HL-60/S4 treated with retinoic acid at 250 ng/mL for 4 days and 3 days (cell line): Measurements from ENCODE around the gene NEXMIF.
"Not testable (repeated sequence)": the region's sequence is repeated elsewhere in the genome, so short reads cannot be mapped to it uniquely, and the experiment has no call there.

ENCODE experiments used
- in situ Hi-C: fragments of 300-500 bp; cut with MboI; formaldehyde crosslinking; loops from 2 replicates; pipeline ENCODE4 v1.7.0; 2022; ENCODE audit warnings: low sequenced_read_pairs

Gene NEXMIF

DNA sequence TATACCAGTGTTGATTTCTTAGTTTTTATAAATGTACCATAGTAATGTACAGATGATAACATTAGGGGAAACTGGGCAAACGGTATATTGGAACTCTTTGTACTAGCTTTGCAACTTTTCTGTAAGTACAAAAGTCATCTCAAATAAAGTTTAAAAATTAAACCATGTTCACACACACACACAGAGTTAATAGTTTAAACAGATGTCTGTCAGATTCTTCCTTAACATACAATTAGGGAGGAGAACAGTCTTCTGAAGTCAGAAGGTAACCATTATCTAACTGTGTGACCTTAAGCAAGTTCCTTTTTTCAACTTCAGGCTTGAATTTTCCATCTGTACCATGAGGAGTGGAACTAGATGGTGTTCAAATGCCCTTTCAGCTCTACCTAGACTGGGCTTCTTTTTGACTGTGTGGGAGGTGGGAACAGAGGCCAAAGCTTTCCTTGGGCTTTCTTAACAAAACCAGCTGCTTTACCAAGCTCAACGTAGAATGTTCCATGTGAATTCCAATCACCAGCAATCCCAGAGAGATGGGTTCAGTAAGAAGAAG, 127.8 kb downstream of the NEXMIF start:
- in situ Hi-C loops: no loop called here

DNA sequence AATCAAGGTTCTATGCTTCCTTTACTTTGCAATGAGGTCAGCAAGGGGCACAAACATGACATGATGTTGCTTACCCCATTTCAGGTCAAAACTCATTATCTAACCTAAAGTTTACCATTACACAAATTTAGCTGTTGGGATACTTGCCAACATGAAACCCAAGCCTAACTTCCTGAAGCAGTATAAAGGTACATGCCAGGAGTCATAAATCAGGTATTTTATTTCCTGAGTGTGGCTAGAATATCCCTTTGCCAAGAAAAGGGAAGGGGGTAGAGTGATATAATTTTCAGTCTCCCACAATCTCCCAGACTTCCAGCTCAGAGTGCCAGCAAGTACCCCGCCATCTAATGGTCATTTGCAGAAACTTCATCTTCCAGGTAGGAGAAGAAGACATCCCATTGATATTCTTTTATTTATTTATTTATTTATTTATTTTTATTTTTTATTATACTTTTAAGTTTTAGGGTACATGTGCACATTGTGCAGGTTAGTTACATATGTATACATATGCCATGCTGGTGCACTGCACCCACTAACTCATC, 136.6 kb downstream of the NEXMIF start:
- in situ Hi-C loops: no loop called here

- in situ Hi-C loops: no loop called here
Observed at GRCh38 chrX:74784629-74785028, 140.6 kb downstream of the NEXMIF start.

- in situ Hi-C loops: no loop called here
Observed at GRCh38 chrX:74781507-74782034, 143.7 kb downstream of the NEXMIF start.

DNA sequence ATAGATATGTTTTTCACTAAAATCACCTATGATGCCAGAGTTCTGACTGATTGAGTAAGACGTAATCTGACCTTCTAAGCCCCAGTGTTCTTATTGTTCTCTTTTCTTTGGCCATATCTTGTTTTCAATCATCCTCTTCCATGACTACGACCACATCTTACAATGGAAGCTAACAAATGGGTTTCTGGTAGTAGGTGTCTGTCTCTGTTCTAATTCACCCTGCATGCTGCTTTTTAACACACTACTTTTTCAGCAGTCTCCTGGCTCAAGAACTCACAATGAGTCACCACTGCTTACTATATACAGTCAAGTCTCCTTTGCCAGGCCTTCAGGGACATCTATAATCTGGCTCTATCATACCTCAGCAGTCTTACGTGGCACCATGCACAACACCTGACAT, 146.1 kb downstream of the NEXMIF start:
- in situ Hi-C loops: no loop called here

DNA sequence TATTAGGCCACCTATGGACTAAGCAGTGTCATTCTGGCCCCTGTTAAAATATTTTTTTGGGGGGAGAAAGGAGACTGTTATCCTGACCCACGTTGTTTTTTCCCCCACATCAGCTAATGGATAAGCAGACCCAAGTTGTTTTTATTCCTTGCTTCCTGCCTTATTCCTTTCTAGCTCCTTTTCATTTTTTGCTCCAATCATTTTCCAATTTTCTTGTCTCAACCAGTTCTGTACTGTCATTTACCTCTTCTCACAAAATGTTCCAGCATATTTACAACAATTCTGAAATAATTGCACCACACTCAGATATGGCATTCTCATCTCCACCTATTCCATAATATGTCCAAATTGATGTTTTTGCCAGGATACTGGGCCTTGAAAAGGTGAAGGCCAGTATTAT, 150.3 kb downstream of the NEXMIF start:
- in situ Hi-C loops: no loop called here

- in situ Hi-C loops: no loop called here
Observed at GRCh38 chrX:74736450-74736849, 188.8 kb downstream of the NEXMIF start.

DNA sequence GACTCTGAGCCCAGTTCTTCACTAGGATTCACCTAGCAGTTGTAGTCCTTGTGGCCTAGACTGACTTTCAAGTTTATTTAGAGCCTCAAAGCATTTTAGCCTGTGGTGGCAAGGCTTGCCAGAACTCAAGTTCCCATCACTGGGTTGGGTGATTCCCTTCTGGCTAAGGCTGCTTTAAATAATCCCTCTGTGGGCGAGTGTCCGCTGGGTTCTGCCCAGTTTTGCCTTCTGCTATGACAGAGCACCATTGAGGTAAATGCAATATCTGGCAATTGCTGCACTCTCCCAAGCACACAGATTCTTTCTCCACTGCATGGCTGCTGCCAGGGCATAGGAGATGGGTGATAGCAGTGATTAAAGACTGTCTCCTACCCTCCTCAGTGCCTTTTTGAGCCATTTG, 220.0 kb downstream of the NEXMIF start:
- in situ Hi-C loops: no loop called here

DNA sequence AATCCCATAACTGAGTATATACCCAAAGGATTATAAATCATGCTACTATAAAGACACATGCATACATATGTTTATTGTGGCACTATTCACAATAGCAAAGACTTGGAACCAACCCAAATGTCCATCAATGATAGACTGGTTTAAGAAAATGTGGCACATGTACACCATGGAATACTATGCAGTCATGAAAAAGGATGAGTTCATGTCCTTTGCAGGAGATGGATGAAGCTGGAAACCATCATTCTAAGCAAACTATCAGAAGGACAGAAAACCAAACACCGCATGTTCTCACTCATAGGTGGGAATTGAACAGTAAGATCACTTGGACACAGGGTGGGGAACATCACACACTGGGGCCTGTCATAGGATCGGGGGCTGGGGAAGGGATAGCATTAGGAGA, 223.9 kb downstream of the NEXMIF start:
- in situ Hi-C loops: not testable (repeated sequence)

- in situ Hi-C loops: no loop called here
Observed at GRCh38 chrX:74684466-74684865, 240.8 kb downstream of the NEXMIF start.
